Adipocyte (in vitro differentiated cells): ENCODE data around the gene DPF1.
"Not testable (repeated sequence)": the region's sequence is repeated elsewhere in the genome, so short reads cannot be mapped to it uniquely, and the experiment has no call there.

Experiments
- DNase-seq: peaks from one replicate; pipeline ENCODE4 v3.0.0-alpha.2; 2015; ENCODE audit warnings: low read depth
- H3K27me3 ChIP-seq: replicated peaks from 2 replicates; pipeline ENCODE4 v1.7.0; 2013; ENCODE audit warnings: mild to moderate bottlenecking, low read length, moderate library complexity; ENCODE audit not compliant: control insufficient read depth, insufficient read depth
- H3K36me3 ChIP-seq: 2 replicates; pipeline ENCODE4 v1.7.0; 2013; ENCODE audit warnings: low read length, mild to moderate bottlenecking, moderate library complexity; ENCODE audit not compliant: control insufficient read depth, insufficient read depth, severe bottlenecking
- H3K4me1 ChIP-seq: 2 replicates; pipeline ENCODE4 v1.7.0; 2013; ENCODE audit warnings: mild to moderate bottlenecking, low read length, moderate library complexity; ENCODE audit not compliant: control insufficient read depth, insufficient read depth
- H3K4me3 ChIP-seq: 2 replicates; pipeline ENCODE4 v1.7.0; 2013; ENCODE audit warnings: mild to moderate bottlenecking, low read length, moderate library complexity
- H3K9ac ChIP-seq: 2 replicates; pipeline ENCODE4 v1.7.0; 2013; ENCODE audit warnings: mild to moderate bottlenecking, low read length, moderate library complexity
- H3K9me3 ChIP-seq: 2 replicates; pipeline ENCODE4 v1.7.0; 2013; ENCODE audit warnings: mild to moderate bottlenecking, low read length, moderate library complexity; ENCODE audit not compliant: control insufficient read depth

DPF1 gene

GRCh38 chr19:38263689-38264485, 39.9 kb upstream of the DPF1 start:
- Histone ChIP-seq H3K4me3 (peak overlapping the region; percentile 72), H3K27me3 (no peaks in the 10 kb centered on the region), H3K9me3 (no peaks in the 10 kb centered on the region), H3K9ac (no peak overlapping the region), H3K36me3 (no peaks in the 10 kb centered on the region), H3K4me1 (peaks cover 9% of the 10 kb centered on the region)
- DNase-seq = peak; percentile 49

GRCh38 chr19:38262585-38263268, 38.7 kb upstream of the DPF1 start:
- no peak for DNase-seq

GRCh38 chr19:38261942-38262341, 37.9 kb upstream of the DPF1 start:
- not testable (repeated sequence) for H3K27me3 ChIP-seq, H3K36me3 ChIP-seq, DNase-seq, H3K9me3 ChIP-seq, H3K9ac ChIP-seq, H3K4me3 ChIP-seq, H3K4me1 ChIP-seq

More at GRCh38 chr19:38262585-38263268, 38.7 kb upstream of the DPF1 start:
- Histone ChIP-seq H3K4me1 (peaks cover 9% of the 10 kb centered on the region), H3K9ac (no peak overlapping the region), H3K4me3 (no peak overlapping the region), H3K27me3 (no peaks in the 10 kb centered on the region), H3K36me3 (no peaks in the 10 kb centered on the region), H3K9me3 (no peaks in the 10 kb centered on the region)

- DNase-seq = no peak
- H3K4me1 ChIP-seq = peaks cover 23% of the 10 kb centered on the region
- H3K36me3 ChIP-seq = no peaks in the 10 kb centered on the region
- no peaks in the 10 kb centered on the region for H3K9me3 ChIP-seq
- no peaks in the 10 kb centered on the region for H3K27me3 ChIP-seq
- H3K4me3 ChIP-seq = peak overlapping the region; percentile 61
- peak overlapping the region; percentile 62 for H3K9ac ChIP-seq
Observed at GRCh38 chr19:38255383-38256014, 31.5 kb upstream of the DPF1 start.

- no peak for DNase-seq
- Histone ChIP-seq H3K9me3 (no peaks in the 10 kb centered on the region), H3K36me3 (no peaks in the 10 kb centered on the region), H3K4me1 (peaks cover 24% of the 10 kb centered on the region), H3K4me3 (no peak overlapping the region), H3K9ac (no peak overlapping the region), H3K27me3 (no peaks in the 10 kb centered on the region)
Observed at GRCh38 chr19:38253788-38254187, 29.8 kb upstream of the DPF1 start.

GRCh38 chr19:38252941-38253691, 29.1 kb upstream of the DPF1 start:
- no peak for DNase-seq
- Histone ChIP-seq H3K9ac (peak overlapping the region; percentile 18), H3K36me3 (no peaks in the 10 kb centered on the region), H3K4me1 (peaks cover 26% of the 10 kb centered on the region), H3K9me3 (no peaks in the 10 kb centered on the region), H3K27me3 (no peaks in the 10 kb centered on the region), H3K4me3 (no peak overlapping the region)

GRCh38 chr19:38252385-38252784, 28.4 kb upstream of the DPF1 start:
- no peaks in the 10 kb centered on the region for H3K9me3 ChIP-seq
- no peaks in the 10 kb centered on the region for H3K27me3 ChIP-seq
- peaks cover 33% of the 10 kb centered on the region for H3K4me1 ChIP-seq
- H3K4me3 ChIP-seq = no peak overlapping the region
- H3K36me3 ChIP-seq = no peaks in the 10 kb centered on the region
- H3K9ac ChIP-seq = peak overlapping the region; percentile 18
- no peak for DNase-seq

GRCh38 chr19:38251564-38252051, 27.6 kb upstream of the DPF1 start:
- H3K9me3 ChIP-seq = no peaks in the 10 kb centered on the region
- H3K9ac ChIP-seq = peak overlapping the region; percentile 79
- peak; percentile 30 for DNase-seq
- peaks cover 39% of the 10 kb centered on the region for H3K4me1 ChIP-seq
- H3K27me3 ChIP-seq = no peaks in the 10 kb centered on the region
- no peak overlapping the region for H3K4me3 ChIP-seq
- no peaks in the 10 kb centered on the region for H3K36me3 ChIP-seq

GRCh38 chr19:38250821-38251563, 27.0 kb upstream of the DPF1 start:
- Histone ChIP-seq H3K36me3 (no peaks in the 10 kb centered on the region), H3K27me3 (no peaks in the 10 kb centered on the region), H3K4me3 (no peak overlapping the region), H3K4me1 (peaks cover 43% of the 10 kb centered on the region), H3K9ac (peak overlapping the region; percentile 79), H3K9me3 (no peaks in the 10 kb centered on the region)
- no peak for DNase-seq

GRCh38 chr19:38250428-38250820, 26.4 kb upstream of the DPF1 start:
- peaks cover 49% of the 10 kb centered on the region for H3K4me1 ChIP-seq
- H3K9ac ChIP-seq = no peak overlapping the region
- no peaks in the 10 kb centered on the region for H3K27me3 ChIP-seq
- H3K9me3 ChIP-seq = no peaks in the 10 kb centered on the region
- DNase-seq = no peak
- no peak overlapping the region for H3K4me3 ChIP-seq
- H3K36me3 ChIP-seq = no peaks in the 10 kb centered on the region
